ENCODE measurements around the gene CSNK2B. TPM values are rescaled to one million over a fixed set of nuclear protein-coding genes. Genes with fewer than 3 reads are reported as not detected.

CSNK2B gene
- 213 and 226 TPM in 2 replicates for total RNA-seq (2014; rRNA removed; shearing (Covaris generic))
- polyA plus RNA-seq (2015; cell fraction: cytosol; rRNA removed), result 236 and 315 TPM in 2 replicates
- 213 and 221 TPM in 2 replicates for polyA plus RNA-seq (2015; cell fraction: nucleus; rRNA removed)

- in situ Hi-C loops (cut with HindIII; ENCODE audit: low pct_unique_long_range_greater_than_20kb, low sequenced_read_pairs), result no loop called here
- DNase-seq (ENCODE audit: low read depth, low spot score), result peak; percentile 98
Measured at GRCh38 chr6:31665501-31666336, at the start of gene CSNK2B. Gene CSNK2B (plus strand): TSS chr6:31666080. CDS start chr6:31666832, 752 bp downstream.

DNA sequence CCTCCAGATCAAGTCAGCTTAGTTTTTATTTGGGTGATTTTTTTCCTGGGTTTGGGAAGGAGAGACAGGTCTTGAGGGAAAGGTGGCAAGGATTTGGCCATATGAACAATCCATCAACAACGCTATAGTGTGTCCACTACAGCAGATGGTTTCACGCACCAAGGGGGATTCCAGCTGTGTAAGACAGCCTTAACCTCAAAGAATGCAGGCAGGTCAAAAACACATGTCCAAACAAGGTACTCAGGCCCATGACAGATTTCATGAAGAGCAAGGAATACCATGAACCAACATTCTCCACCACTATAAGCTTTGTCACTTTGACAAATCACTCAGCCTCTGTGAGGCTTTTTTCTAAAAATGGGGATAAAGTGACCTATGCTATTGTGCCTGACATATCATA is 48.9 kb upstream of the CSNK2B start:
- in situ Hi-C loops (cut with HindIII; ENCODE audit: low pct_unique_long_range_greater_than_20kb, low sequenced_read_pairs), result no loop called here
- DNase-seq (ENCODE audit: low read depth, low spot score), result no peak

- DNase-seq (ENCODE audit: low read depth, low spot score), result peak; percentile 98
- in situ Hi-C loops (cut with HindIII; ENCODE audit: low pct_unique_long_range_greater_than_20kb, low sequenced_read_pairs), result no loop called here
Measured at GRCh38 chr6:31619805-31620585, 45.9 kb upstream of the CSNK2B start.

- DNase-seq (ENCODE audit: low read depth, low spot score), result peak; percentile 71
- in situ Hi-C loops (cut with HindIII; ENCODE audit: low pct_unique_long_range_greater_than_20kb, low sequenced_read_pairs), result no loop called here
Measured at GRCh38 chr6:31620586-31621319, 45.1 kb upstream of the CSNK2B start, which contains the start of gene PRRC2A. Gene PRRC2A (plus strand): TSS chr6:31620715. CDS start chr6:31622790, 2,075 bp downstream.

- DNase-seq (ENCODE audit: low read depth, low spot score), result no peak
- in situ Hi-C loops (cut with HindIII; ENCODE audit: low pct_unique_long_range_greater_than_20kb, low sequenced_read_pairs), result no loop called here
Measured at GRCh38 chr6:31621320-31621939, 44.5 kb upstream of the CSNK2B start.

- DNase-seq (ENCODE audit: low read depth, low spot score), result no peak
- in situ Hi-C loops (cut with HindIII; ENCODE audit: low pct_unique_long_range_greater_than_20kb, low sequenced_read_pairs), result no loop called here
Measured at GRCh38 chr6:31621991-31622390, 43.9 kb upstream of the CSNK2B start.

DNA sequence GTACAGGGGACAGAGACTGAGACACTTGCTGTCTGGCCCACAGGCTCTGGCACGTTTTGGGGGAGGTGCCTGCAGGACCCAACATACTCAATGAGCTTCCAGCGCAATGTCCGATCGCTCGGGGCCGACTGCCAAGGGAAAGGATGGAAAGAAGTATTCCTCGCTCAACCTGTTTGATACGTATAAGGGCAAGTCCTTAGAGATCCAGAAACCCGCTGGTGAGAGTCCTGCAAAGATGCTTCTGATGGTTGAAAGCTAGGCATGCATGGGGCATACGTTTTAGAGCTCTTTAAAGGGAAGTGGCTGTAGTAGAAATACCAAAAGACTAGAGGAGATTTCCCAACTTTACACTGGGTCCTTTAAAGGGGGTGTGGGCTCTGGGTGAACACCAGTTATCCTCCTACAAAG is 43.2 kb upstream of the CSNK2B start:
- in situ Hi-C loops (cut with HindIII; ENCODE audit: low pct_unique_long_range_greater_than_20kb, low sequenced_read_pairs), result no loop called here
- DNase-seq (ENCODE audit: low read depth, low spot score), result no peak

- in situ Hi-C loops (cut with HindIII; ENCODE audit: low pct_unique_long_range_greater_than_20kb, low sequenced_read_pairs), result no loop called here
- no peak for DNase-seq (ENCODE audit: low read depth, low spot score)
Measured at GRCh38 chr6:31624070-31624469, 41.8 kb upstream of the CSNK2B start.

DNA sequence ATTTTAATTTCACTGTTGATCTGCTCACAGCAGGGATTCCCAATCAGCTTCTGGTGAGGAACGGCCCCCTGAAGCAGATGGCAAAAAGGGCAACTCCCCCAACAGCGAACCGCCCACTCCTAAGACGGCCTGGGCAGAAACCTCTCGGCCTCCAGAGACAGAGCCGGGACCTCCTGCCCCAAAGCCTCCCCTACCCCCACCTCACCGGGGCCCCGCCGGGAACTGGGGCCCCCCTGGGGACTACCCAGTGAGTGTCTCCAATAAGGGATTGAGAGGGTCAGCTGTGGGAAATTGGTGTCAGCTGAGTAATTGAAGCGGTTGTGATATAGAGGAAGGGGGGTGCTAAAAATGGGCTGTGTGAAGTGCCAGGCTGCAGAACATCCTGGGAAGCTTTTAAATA is 38.9 kb upstream of the CSNK2B start:
- in situ Hi-C loops (cut with HindIII; ENCODE audit: low pct_unique_long_range_greater_than_20kb, low sequenced_read_pairs), result no loop called here
- DNase-seq (ENCODE audit: low read depth, low spot score), result no peak

GRCh38 chr6:31627690-31628287 is 38.1 kb upstream of the CSNK2B start:
- DNase-seq (ENCODE audit: low read depth, low spot score), result no peak
- in situ Hi-C loops (cut with HindIII; ENCODE audit: low pct_unique_long_range_greater_than_20kb, low sequenced_read_pairs), result no loop called here

DNA sequence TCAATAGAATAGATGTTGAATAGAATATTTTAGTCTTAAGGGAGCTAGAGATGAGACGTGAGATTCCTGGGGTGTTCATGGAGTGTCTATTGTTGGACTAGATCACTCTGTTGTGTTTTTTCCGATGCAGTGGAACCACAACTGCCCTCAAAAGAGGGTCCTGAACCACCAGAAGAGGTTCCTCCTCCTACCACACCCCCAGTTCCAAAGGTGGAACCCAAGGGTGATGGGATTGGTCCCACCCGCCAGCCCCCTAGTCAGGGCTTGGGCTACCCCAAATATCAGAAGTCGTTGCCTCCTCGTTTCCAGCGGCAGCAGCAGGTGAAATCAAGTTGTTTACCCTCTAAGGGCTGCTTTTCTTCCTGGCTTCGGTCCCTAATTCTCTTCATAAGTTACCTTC is 36.9 kb upstream of the CSNK2B start:
- DNase-seq (ENCODE audit: low read depth, low spot score), result no peak
- in situ Hi-C loops (cut with HindIII; ENCODE audit: low pct_unique_long_range_greater_than_20kb, low sequenced_read_pairs), result no loop called here

- in situ Hi-C loops (cut with HindIII; ENCODE audit: low pct_unique_long_range_greater_than_20kb, low sequenced_read_pairs), result no loop called here
- no peak for DNase-seq (ENCODE audit: low read depth, low spot score)
Measured at GRCh38 chr6:31630177-31630934, 35.5 kb upstream of the CSNK2B start.

DNA sequence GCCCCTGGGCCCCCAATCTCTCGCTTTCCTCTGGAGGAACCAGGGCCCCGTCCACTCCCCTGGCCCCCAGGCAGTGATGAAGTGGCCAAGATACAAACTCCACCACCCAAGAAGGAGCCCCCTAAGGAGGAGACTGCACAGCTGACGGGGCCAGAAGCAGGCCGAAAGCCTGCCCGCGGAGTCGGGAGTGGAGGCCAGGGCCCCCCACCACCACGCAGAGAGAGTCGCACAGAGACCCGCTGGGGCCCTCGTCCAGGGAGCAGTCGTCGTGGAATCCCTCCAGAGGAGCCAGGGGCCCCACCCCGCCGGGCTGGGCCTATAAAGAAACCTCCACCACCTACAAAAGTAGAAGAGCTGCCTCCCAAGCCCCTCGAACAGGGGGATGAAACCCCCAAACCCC is 34.7 kb upstream of the CSNK2B start:
- in situ Hi-C loops (cut with HindIII; ENCODE audit: low pct_unique_long_range_greater_than_20kb, low sequenced_read_pairs), result no loop called here
- no peak for DNase-seq (ENCODE audit: low read depth, low spot score)

DNA sequence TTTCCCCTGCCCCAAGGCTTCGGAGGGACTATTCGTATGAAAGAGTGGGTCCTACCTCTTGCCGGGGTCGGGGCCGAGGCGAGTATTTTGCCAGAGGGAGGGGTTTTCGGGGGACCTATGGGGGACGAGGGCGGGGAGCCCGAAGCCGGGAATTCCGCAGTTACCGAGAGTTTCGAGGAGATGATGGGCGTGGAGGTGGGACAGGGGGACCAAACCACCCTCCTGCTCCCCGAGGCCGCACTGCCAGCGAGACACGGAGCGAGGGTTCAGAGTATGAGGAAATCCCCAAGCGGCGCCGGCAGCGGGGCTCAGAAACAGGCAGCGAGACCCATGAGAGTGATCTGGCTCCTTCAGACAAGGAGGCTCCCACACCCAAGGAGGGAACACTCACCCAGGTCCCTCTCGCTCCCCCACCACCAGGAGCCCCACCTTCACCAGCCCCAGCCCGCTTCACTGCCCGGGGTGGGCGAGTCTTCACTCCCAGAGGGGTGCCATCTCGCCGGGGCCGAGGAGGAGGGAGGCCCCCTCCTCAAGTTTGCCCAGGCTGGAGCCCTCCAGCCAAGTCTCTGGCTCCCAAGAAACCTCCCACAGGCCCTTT is 34.1 kb upstream of the CSNK2B start:
- in situ Hi-C loops (cut with HindIII; ENCODE audit: low pct_unique_long_range_greater_than_20kb, low sequenced_read_pairs), result no loop called here
- DNase-seq (ENCODE audit: low read depth, low spot score), result no peak

GRCh38 chr6:31632279-31632946 is 33.5 kb upstream of the CSNK2B start:
- no peak for DNase-seq (ENCODE audit: low read depth, low spot score)
- in situ Hi-C loops (cut with HindIII; ENCODE audit: low pct_unique_long_range_greater_than_20kb, low sequenced_read_pairs), result no loop called here

GRCh38 chr6:31633447-31633846 is 32.4 kb upstream of the CSNK2B start:
- DNase-seq (ENCODE audit: low read depth, low spot score), result no peak
- in situ Hi-C loops (cut with HindIII; ENCODE audit: low pct_unique_long_range_greater_than_20kb, low sequenced_read_pairs), result no loop called here

Data from SK-MEL-5 (cell line).